ENCODE results near the gene FN3K.

FN3K gene

DNA sequence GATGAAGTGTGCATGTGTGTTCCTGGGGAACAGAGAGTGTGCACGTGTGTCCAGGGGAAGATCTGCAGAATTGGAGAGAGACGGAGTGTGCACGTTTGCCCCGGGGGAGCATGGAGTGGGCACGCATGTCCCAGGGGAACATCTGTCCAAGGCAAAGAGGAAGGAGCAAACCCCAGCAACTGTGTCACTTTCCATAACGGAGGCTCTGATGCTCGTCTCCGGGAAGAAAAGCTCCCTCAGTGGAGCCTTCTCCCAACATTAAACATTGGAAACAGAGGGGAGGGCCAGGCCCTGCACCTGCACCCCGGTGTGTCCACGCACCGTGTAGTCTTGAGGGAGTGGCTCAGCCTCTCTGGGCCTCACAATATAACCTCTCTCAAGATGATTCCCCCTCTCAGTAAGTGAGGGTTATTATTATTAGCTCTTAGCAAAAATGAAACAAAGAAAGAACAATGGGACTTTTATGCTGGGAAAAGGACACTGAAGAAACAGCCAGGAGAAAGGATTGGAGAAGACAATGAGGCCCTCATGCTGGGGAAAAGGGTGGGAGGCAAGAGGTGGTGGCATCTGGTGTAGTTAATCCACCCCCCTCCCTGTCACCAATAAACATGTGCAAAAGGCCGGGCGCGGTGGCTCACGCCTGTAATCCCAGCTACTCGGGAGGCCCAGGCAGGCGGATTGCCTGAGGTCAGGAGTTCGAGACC, 44.5 kb upstream of the FN3K start:
- no peak for DNase-seq
- Histone ChIP-seq H3K36me3 (replicated peaks) (no peaks in the 10 kb centered on the region), H3K4me3 (ENCODE audit: low read depth, low read length) (no peak overlapping the region), H3K27ac (no peak overlapping the region), H3K27me3 (replicated peaks) (no peaks in the 10 kb centered on the region)
- in situ Hi-C loops (cut with HindIII; ENCODE audit: low pct_ligation_motif_present, low sequenced_read_pairs): no loop called here
- no peak for TF ChIP-seq CTCF (IDR thresholded peaks at IDR 0.05; ENCODE audit: low read depth, low read length, missing control alignments)

- Histone ChIP-seq H3K36me3 (replicated peaks) (no peaks in the 10 kb centered on the region), H3K27me3 (replicated peaks) (no peaks in the 10 kb centered on the region), H3K4me3 (ENCODE audit: low read depth, low read length) (no peak overlapping the region), H3K27ac (no peak overlapping the region)
- TF ChIP-seq CTCF (IDR thresholded peaks at IDR 0.05; ENCODE audit: low read depth, low read length, missing control alignments): no peak
- DNase-seq: no peak
- in situ Hi-C loops (cut with HindIII; ENCODE audit: low pct_ligation_motif_present, low sequenced_read_pairs): no loop called here
These were observed 43.7 kb upstream of the FN3K start for GRCh38 chr17:82691714-82692113.

GRCh38 chr17:82692268-82692667, 43.1 kb upstream of the FN3K start:
- TF ChIP-seq CTCF (IDR thresholded peaks at IDR 0.05; ENCODE audit: low read depth, low read length, missing control alignments): no peak
- no peak overlapping the region for H3K4me3 ChIP-seq (ENCODE audit: low read depth, low read length)
- in situ Hi-C loops (cut with HindIII; ENCODE audit: low pct_ligation_motif_present, low sequenced_read_pairs): no loop called here
- H3K36me3 ChIP-seq (replicated peaks): no peaks in the 10 kb centered on the region
- H3K27me3 ChIP-seq (replicated peaks): no peaks in the 10 kb centered on the region
- DNase-seq: no peak
- no peak overlapping the region for H3K27ac ChIP-seq

DNA sequence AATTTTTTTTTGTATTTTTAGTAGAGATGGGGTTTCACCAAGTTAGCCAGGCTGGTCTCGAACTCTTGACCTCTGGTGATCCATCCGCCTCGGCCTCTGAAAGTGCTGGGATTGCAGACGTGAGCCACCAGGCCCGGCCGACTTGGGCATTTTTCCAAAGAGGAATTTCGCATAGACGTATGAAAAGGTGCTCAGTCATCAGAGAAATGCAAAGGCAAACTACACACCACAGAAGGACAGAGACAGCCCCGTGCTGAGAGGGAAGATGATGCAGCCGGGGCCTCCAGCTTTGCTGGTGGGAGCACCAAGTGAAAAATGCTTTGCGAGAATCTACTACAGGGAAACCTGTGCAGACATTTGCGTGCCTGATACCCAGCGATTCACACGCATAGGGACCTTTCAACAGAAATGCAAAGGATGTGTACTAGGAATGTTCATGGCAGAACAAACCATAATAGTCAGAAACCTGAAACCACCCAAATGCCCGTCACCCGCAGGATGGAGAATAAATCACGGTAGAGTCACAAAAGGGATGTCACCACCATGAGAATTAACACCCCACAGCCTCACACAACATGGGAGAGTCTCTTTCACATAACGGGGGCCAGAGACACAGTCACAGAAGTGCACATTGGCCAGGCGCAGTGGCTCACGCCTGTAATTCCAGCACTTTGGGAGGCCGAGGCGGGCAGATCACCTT, 42.1 kb upstream of the FN3K start:
- H3K36me3 ChIP-seq (replicated peaks): no peaks in the 10 kb centered on the region
- DNase-seq: no peak
- in situ Hi-C loops (cut with HindIII; ENCODE audit: low pct_ligation_motif_present, low sequenced_read_pairs): no loop called here
- TF ChIP-seq CTCF (IDR thresholded peaks at IDR 0.05; ENCODE audit: low read depth, low read length, missing control alignments): no peak
- no peak overlapping the region for H3K27ac ChIP-seq
- no peak overlapping the region for H3K4me3 ChIP-seq (ENCODE audit: low read depth, low read length)
- H3K27me3 ChIP-seq (replicated peaks): no peaks in the 10 kb centered on the region

DNA sequence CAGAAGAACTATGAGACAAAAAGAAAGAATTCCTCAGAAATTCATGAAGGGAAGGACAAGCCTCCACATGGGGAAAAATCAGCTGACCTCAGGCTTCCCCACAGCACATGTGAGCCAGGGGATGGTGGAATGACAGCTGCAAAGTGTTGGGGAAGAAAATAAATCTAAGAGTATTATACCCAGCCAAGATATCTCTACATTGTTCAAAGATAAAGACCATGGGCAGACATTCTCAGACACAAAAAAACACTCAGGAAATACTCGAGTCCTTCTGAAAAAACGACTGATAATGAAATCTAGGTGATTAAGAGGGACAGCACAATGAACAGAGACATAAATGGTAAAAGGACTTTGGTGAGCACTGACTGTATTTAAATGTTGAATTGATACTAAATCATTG, 40.8 kb upstream of the FN3K start:
- H3K27ac ChIP-seq: no peak overlapping the region
- TF ChIP-seq CTCF (IDR thresholded peaks at IDR 0.05; ENCODE audit: low read depth, low read length, missing control alignments): no peak
- no peaks in the 10 kb centered on the region for H3K36me3 ChIP-seq (replicated peaks)
- in situ Hi-C loops (cut with HindIII; ENCODE audit: low pct_ligation_motif_present, low sequenced_read_pairs): no loop called here
- no peak overlapping the region for H3K4me3 ChIP-seq (ENCODE audit: low read depth, low read length)
- H3K27me3 ChIP-seq (replicated peaks): no peaks in the 10 kb centered on the region
- no peak for DNase-seq
